T-cell (primary cell): Measurements from ENCODE around the gene COL19A1. TPM values are rescaled to one million over a fixed set of nuclear protein-coding genes. Genes with fewer than 3 reads are reported as not detected.

Source experiments
- ATAC-seq, 4 experiments: fragments of 200-7000 bp in 3 of 4; fragments of 150-1000 bp in 1 of 4; cut with Tn5 transposase; replicated peaks in 1 of 4; 1 replicate in 3 of 4; 2 replicates in 1 of 4; pipeline ENCODE4 v1.10.0; 2021; ENCODE audit warnings: moderate library complexity in 3 of 4, mild to moderate bottlenecking in 2 of 4, moderate number of reproducible peaks in 1 of 4
- CTCF ChIA-PET, 2 donors: fragments of 300-600 bp; sonication (Branson Sonifier 250); formaldehyde crosslinking; loops; one replicate each; lab custom pipeline; 2022; ENCODE audit warnings: antibody characterized with exemption in 2 of 2; lab: Charles Lee
- POLR2A ChIA-PET, 2 donors: fragments of 300-600 bp; sonication (Branson Sonifier 250); formaldehyde crosslinking; loops; one replicate each; lab custom pipeline; 2022; ENCODE audit warnings: antibody characterized with exemption in 2 of 2; lab: Charles Lee
- DNase-seq, 35 experiments: peaks; one replicate each; pipeline versions ENCODE4 v3.0.0 to v3.0.0-alpha.2; 2013 to 2023
- H3K27ac ChIP-seq: one replicate; pipeline ENCODE4 v1.5.1; 2013; ENCODE audit warnings: low read length
- H3K27me3 ChIP-seq, 2 experiments: replicated peaks in 1 of 2; 1 replicate in 1 of 2; 2 replicates in 1 of 2; pipeline versions ENCODE4 v1.6.1 to v1.7.0; 2013; ENCODE audit warnings: low read length in 1 of 2, mixed read lengths in 1 of 2; ENCODE audit not compliant: control insufficient read depth in 2 of 2, insufficient read depth in 2 of 2; ENCODE audit errors: extremely low read depth in 1 of 2
- H3K36me3 ChIP-seq, 2 donors: 1 replicate in 1 of 2; 2 replicates in 1 of 2; pipeline versions ENCODE4 v1.6.1 to v1.7.0; 2013; ENCODE audit warnings: low read length in 1 of 2; ENCODE audit not compliant: control insufficient read depth in 2 of 2, insufficient read depth in 1 of 2; ENCODE audit errors: extremely low read depth in 1 of 2
- H3K4me1 ChIP-seq, 2 experiments: 1 replicate in 1 of 2; 2 replicates in 1 of 2; pipeline versions ENCODE4 v1.6.1 to v1.7.0; 2013; ENCODE audit warnings: low read length in 2 of 2, mixed read lengths in 1 of 2; ENCODE audit not compliant: insufficient read depth in 2 of 2, control insufficient read depth in 1 of 2; ENCODE audit errors: extremely low read depth in 1 of 2
- H3K4me3 ChIP-seq, 2 donors: 1 replicate in 1 of 2; 2 replicates in 1 of 2; pipeline versions ENCODE4 v1.5.1 to v1.7.0; 2013; ENCODE audit warnings: mild to moderate bottlenecking in 2 of 2, low read length in 1 of 2, moderate library complexity in 1 of 2; ENCODE audit not compliant: control insufficient read depth in 1 of 2; ENCODE audit errors: extremely low read depth in 1 of 2
- H3K9me3 ChIP-seq: 2 replicates; pipeline ENCODE4 v1.7.0; 2013
- H3K27ac Mint-ChIP-seq, 2 donors: one replicate each; pipeline ENCODE4 v1.8.0; 2020 to 2021; ENCODE audit warnings: mild to moderate bottlenecking in 2 of 2, mixed read lengths in 2 of 2
- H3K27me3 Mint-ChIP-seq, 2 donors: one replicate each; pipeline ENCODE4 v1.8.0; 2021 to 2022; ENCODE audit warnings: mixed read lengths in 2 of 2
- H3K36me3 Mint-ChIP-seq: one replicate; pipeline ENCODE4 v1.8.0; 2021; ENCODE audit warnings: mixed read lengths
- H3K4me1 Mint-ChIP-seq, 3 donors: one replicate each; pipeline ENCODE4 v1.8.0; 2020 to 2022; ENCODE audit warnings: mixed read lengths in 3 of 3, mild to moderate bottlenecking in 1 of 3
- H3K4me3 Mint-ChIP-seq, 3 donors: one replicate each; pipeline ENCODE4 v1.8.0; 2020 to 2022; ENCODE audit warnings: mild to moderate bottlenecking in 3 of 3, mixed read lengths in 3 of 3, moderate library complexity in 3 of 3
- H3K9me3 Mint-ChIP-seq, 3 donors: one replicate each; pipeline ENCODE4 v1.8.0; 2020 to 2022; ENCODE audit warnings: mixed read lengths in 3 of 3
- WGBS: methylation state at CpG from one replicate; pipeline ENCODE4 v1.1.5; 2013; ENCODE audit warnings: missing lambda C conversion rate; ENCODE audit not compliant: insufficient coverage; 5-methylcytosine and 5-hydroxymethylcytosine counted together
- total RNA-seq, 35 experiments: library from RNA in 6 of 35; stranded (reverse) in 6 of 35; fragments of 120-200 nt in 1 of 35; gene quantifications; one replicate each; pipeline versions ENCODE4 v1.2.1 to v1.2.4 and lab custom pipeline; 2013 to 2026

Gene COL19A1
- total RNA-seq, 5 donors from 2014 or later (not counting 1 experiment from before 2014, with no cell fraction given) = 0.42 to 2.3 (median 0.55) TPM

- CTCF ChIA-PET = no interaction called here
- no peaks in the 10 kb centered on the region for H3K36me3 Mint-ChIP-seq
- Histone ChIP-seq H3K27ac (no peak overlapping the region), H3K4me3 (no peak overlapping the region), H3K9me3 (no peaks in the 10 kb centered on the region), H3K4me1 (no peaks in the 10 kb centered on the region), H3K27me3 (no peaks in the 10 kb centered on the region), H3K36me3 (no peaks in the 10 kb centered on the region)
- H3K27me3 Mint-ChIP-seq = peaks cover 0 to 7% of the 10 kb centered on the region in 2 donors
- ATAC-seq (no peak), DNase-seq (no peak)
- no peak overlapping the region for H3K4me3 Mint-ChIP-seq
- H3K27ac Mint-ChIP-seq = no peak overlapping the region
- no peaks in the 10 kb centered on the region for H3K4me1 Mint-ChIP-seq
- WGBS = 58% methylated on average over 4 of the region's 5 CpGs
- POLR2A ChIA-PET = no interaction called here
- H3K9me3 Mint-ChIP-seq = no peaks in the 10 kb centered on the region
Measured at GRCh38 chr6:70051197-70052124, 185.1 kb downstream of the COL19A1 start.

GRCh38 chr6:70059039-70059719 lies 192.8 kb downstream of the COL19A1 start:
- POLR2A ChIA-PET = no interaction called here
- WGBS = no CpG with 5 or more reads among the region's 2 CpGs
- no peaks in the 10 kb centered on the region for H3K9me3 ChIP-seq

GRCh38 chr6:70060680-70061079 lies 194.3 kb downstream of the COL19A1 start:
- H3K9me3 ChIP-seq = no peaks in the 10 kb centered on the region
- no peaks in the 10 kb centered on the region for H3K27me3 ChIP-seq
- no peak for ATAC-seq
- CTCF ChIA-PET = no interaction called here
- no peaks in the 10 kb centered on the region for H3K36me3 ChIP-seq
- Mint-ChIP-seq H3K9me3 (peaks cover 0 to 7% (median 0%) of the 10 kb centered on the region in 3 donors), H3K4me3 (no peak overlapping the region), H3K27me3 (peaks cover 0 to 4% of the 10 kb centered on the region in 2 donors), H3K36me3 (no peaks in the 10 kb centered on the region), H3K4me1 (no peaks in the 10 kb centered on the region), H3K27ac (no peak overlapping the region)
- no peak overlapping the region for H3K4me3 ChIP-seq
- no CpG with 5 or more reads among the region's 5 CpGs for WGBS
- DNase-seq = no peak
- POLR2A ChIA-PET = no interaction called here
- no peak overlapping the region for H3K27ac ChIP-seq
- H3K4me1 ChIP-seq = no peaks in the 10 kb centered on the region

More at GRCh38 chr6:70059039-70059719, 192.8 kb downstream of the COL19A1 start:
- Mint-ChIP-seq H3K36me3 (no peaks in the 10 kb centered on the region), H3K27me3 (peaks cover 0 to 4% of the 10 kb centered on the region in 2 donors), H3K4me1 (no peaks in the 10 kb centered on the region), H3K27ac (no peak overlapping the region), H3K4me3 (no peak overlapping the region), H3K9me3 (peaks cover 0 to 7% (median 0%) of the 10 kb centered on the region in 3 donors)
- H3K36me3 ChIP-seq = no peaks in the 10 kb centered on the region
- no peak overlapping the region for H3K27ac ChIP-seq
- DNase-seq = no peak
- H3K27me3 ChIP-seq = no peaks in the 10 kb centered on the region
- no peak for ATAC-seq
- CTCF ChIA-PET = interaction anchor here in 1 of 2 donors (0.6 kb wide), 1 partner anchor 545 kb away, joined by 3 read pairs; no protein-coding TSS in a partner anchor
- no peak overlapping the region for H3K4me3 ChIP-seq
- no peaks in the 10 kb centered on the region for H3K4me1 ChIP-seq

DNA sequence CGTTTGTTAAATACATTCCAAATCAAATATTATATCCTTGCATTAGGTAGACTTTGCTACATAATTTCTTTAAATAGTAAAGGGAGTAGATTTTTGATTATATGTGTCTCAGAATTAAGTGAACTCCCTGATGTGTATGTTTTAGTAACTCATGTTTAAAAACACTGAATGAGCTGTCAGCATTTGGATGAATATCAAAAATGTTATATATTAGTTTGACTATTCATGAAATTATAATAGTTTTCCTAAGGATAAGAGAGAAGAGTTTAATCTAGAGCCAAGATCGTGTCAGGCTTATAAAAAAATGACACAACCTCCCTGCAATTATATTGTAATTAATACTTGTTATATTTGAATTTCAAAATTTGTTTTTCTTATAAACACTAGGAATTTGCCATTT lies 195.2 kb downstream of the COL19A1 start:
- Histone ChIP-seq H3K27me3 (no peaks in the 10 kb centered on the region), H3K36me3 (no peaks in the 10 kb centered on the region), H3K4me3 (no peak overlapping the region), H3K9me3 (no peaks in the 10 kb centered on the region), H3K4me1 (no peaks in the 10 kb centered on the region), H3K27ac (no peak overlapping the region)
- DNase-seq (no peak), ATAC-seq (no peak)
- peaks cover 0 to 4% of the 10 kb centered on the region in 2 donors for H3K27me3 Mint-ChIP-seq
- no peak overlapping the region for H3K4me3 Mint-ChIP-seq
- no peaks in the 10 kb centered on the region for H3K36me3 Mint-ChIP-seq
- no CpG with 5 or more reads among the region's 2 CpGs for WGBS
- ChIA-PET CTCF (no interaction called here), POLR2A (no interaction called here)
- H3K4me1 Mint-ChIP-seq = no peaks in the 10 kb centered on the region
- H3K27ac Mint-ChIP-seq = no peak overlapping the region
- peaks cover 0 to 7% (median 0%) of the 10 kb centered on the region in 3 donors for H3K9me3 Mint-ChIP-seq

DNA sequence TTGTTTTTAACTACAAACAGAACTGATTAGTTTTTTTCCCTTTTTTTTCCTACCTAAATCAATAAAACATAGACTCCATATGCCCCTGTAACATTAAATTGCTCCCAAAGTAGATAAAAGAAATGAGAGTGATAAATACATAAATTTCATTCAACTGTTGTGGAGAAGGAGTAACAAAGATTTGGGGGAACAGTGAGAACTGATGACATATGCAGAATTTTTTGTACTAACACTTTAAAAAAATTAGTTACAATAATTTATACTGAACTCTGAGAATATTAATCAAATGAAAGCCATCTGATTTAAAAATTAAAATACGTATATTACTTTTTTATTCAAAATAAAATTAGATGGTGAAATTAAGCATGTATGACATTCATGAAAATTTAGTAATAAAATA lies 195.7 kb downstream of the COL19A1 start:
- ChIA-PET POLR2A (no interaction called here), CTCF (no interaction called here)
- Histone ChIP-seq H3K9me3 (no peaks in the 10 kb centered on the region), H3K27ac (no peak overlapping the region), H3K4me3 (no peak overlapping the region), H3K36me3 (no peaks in the 10 kb centered on the region), H3K27me3 (no peaks in the 10 kb centered on the region), H3K4me1 (no peaks in the 10 kb centered on the region)
- Mint-ChIP-seq H3K27me3 (peaks cover 0 to 1% of the 10 kb centered on the region in 2 donors), H3K9me3 (peaks cover 0 to 7% (median 0%) of the 10 kb centered on the region in 3 donors), H3K27ac (no peak overlapping the region), H3K36me3 (no peaks in the 10 kb centered on the region), H3K4me1 (no peaks in the 10 kb centered on the region), H3K4me3 (no peak overlapping the region)
- ATAC-seq (no peak), DNase-seq (no peak)
- no CpG with 5 or more reads among the region's 1 CpG for WGBS

GRCh38 chr6:70072540-70073179 lies 206.3 kb downstream of the COL19A1 start:
- H3K27me3 ChIP-seq = no peaks in the 10 kb centered on the region
- no peak overlapping the region for H3K27ac ChIP-seq
- DNase-seq = no peak
- Mint-ChIP-seq H3K9me3 (no peaks in the 10 kb centered on the region), H3K4me1 (no peaks in the 10 kb centered on the region), H3K27me3 (no peaks in the 10 kb centered on the region), H3K4me3 (no peak overlapping the region), H3K27ac (no peak overlapping the region), H3K36me3 (no peaks in the 10 kb centered on the region)
- no peak overlapping the region for H3K4me3 ChIP-seq
- CTCF ChIA-PET = no interaction called here
- WGBS = no CpG with 5 or more reads among the region's 1 CpG
- ATAC-seq = no peak
- H3K9me3 ChIP-seq = no peaks in the 10 kb centered on the region
- no peaks in the 10 kb centered on the region for H3K36me3 ChIP-seq
- no peaks in the 10 kb centered on the region for H3K4me1 ChIP-seq
- POLR2A ChIA-PET = no interaction called here
